Measurements from ENCODE around the gene NFRKB. TPM values are rescaled to one million over a fixed set of nuclear protein-coding genes. Genes with fewer than 3 reads are reported as not detected.

The NFRKB gene
- total RNA-seq, 1 experiment from 2014 or later: 26.4 TPM

DNA sequence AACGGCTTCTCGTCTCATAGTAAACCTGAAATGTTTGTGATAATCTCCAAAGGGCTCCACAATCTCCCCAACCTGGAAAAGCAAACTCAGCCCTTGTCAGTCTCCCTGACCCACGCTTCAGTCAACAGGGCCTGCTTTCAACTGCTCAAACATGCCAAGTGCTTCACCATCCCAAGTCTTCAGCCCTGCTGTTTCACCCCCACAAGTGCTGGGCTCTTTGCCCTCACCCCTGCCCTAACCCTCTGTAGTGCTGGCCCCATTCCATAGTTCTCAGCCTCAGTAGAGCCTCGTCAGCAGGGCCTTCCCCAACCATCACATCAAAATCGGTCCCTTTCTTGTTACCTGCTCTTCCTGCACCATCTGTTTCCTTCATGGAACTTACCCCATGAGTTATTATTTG is 43.4 kb upstream of the NFRKB start:
- H3K27ac Mint-ChIP-seq (ENCODE audit: unreplicated experiment): no peak overlapping the region
- no peaks in the 10 kb centered on the region for H3K27me3 Mint-ChIP-seq (ENCODE audit: unreplicated experiment)
- no peak for DNase-seq
- TF ChIP-seq, protein P1, sequence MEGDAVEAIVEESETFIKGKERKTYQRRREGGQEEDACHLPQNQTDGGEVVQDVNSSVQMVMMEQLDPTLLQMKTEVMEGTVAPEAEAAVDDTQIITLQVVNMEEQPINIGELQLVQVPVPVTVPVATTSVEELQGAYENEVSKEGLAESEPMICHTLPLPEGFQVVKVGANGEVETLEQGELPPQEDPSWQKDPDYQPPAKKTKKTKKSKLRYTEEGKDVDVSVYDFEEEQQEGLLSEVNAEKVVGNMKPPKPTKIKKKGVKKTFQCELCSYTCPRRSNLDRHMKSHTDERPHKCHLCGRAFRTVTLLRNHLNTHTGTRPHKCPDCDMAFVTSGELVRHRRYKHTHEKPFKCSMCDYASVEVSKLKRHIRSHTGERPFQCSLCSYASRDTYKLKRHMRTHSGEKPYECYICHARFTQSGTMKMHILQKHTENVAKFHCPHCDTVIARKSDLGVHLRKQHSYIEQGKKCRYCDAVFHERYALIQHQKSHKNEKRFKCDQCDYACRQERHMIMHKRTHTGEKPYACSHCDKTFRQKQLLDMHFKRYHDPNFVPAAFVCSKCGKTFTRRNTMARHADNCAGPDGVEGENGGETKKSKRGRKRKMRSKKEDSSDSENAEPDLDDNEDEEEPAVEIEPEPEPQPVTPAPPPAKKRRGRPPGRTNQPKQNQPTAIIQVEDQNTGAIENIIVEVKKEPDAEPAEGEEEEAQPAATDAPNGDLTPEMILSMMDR (IDR thresholded peaks at IDR 0.05; ENCODE audit: unreplicated experiment): no peak
- intact Hi-C loops (cut with micrococcal nuclease; ENCODE audit: unreplicated experiment): no loop called here
- H3K4me3 Mint-ChIP-seq (ENCODE audit: low read depth, unreplicated experiment): no peak overlapping the region
- H3K36me3 Mint-ChIP-seq (ENCODE audit: insufficient read depth, unreplicated experiment): no peaks in the 10 kb centered on the region
- BruUV-seq (replicated peaks): no TSS peak
- CTCF ChIA-PET: no interaction called here
- no peaks in the 10 kb centered on the region for H3K4me1 Mint-ChIP-seq (ENCODE audit: low read depth, unreplicated experiment)
- H3K9me3 Mint-ChIP-seq (ENCODE audit: low read depth, unreplicated experiment): no peaks in the 10 kb centered on the region

DNA sequence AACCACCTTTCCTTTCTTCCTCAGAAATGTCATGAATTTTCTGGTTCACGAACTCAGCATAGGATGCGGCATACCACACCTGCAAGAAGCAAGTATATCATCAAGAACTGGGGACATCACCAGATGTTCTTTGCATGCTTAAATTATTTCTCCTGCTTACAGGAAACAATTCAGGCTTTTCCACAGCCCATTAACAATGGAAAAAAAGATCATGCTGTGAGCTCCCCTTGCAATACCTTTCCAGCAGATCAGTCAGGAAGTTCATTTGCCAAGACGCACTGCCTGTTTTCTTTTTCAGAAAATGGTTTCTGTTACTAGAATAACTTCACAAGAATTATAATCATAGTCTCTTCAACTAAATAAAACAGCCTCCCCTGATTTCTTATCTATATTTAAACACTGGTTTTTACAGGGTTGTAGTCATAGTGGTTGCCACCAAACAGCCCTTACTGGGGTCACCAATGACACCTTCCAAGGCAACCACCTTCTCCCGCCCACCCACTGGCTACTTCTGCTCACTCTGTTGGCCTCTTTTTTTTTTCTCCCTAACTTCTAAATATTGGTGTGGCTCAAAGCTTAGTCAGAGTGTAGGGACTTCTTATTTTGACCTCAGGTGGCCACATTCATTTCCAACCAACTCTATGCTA is 42.3 kb upstream of the NFRKB start:
- no peak overlapping the region for H3K27ac Mint-ChIP-seq (ENCODE audit: unreplicated experiment)

DNA sequence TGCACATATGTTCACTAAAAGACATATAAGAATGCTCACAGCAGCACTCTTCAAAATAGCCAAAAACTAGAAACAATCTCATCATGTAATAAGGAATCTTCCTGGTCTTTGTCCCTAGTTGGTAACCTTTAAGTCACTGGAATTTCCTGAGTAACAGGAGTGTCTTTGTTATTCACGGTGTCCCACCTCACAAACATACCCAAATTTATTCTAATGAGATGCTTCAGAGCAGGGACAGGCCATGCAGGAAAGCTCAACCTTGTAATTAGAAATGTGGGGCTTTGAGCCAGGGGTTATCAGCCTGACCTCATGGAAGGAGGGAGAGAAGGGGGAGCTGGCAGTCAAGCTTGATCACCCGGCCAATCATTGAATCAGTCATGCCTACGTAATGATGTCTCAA is 40.3 kb upstream of the NFRKB start:
- H3K4me3 Mint-ChIP-seq (ENCODE audit: low read depth, unreplicated experiment): no peak overlapping the region
- intact Hi-C loops (cut with micrococcal nuclease; ENCODE audit: unreplicated experiment): no loop called here
- TF ChIP-seq, protein P1 (IDR thresholded peaks at IDR 0.05; ENCODE audit: unreplicated experiment): no peak
- H3K27ac Mint-ChIP-seq (ENCODE audit: unreplicated experiment): no peak overlapping the region
- H3K9me3 Mint-ChIP-seq (ENCODE audit: low read depth, unreplicated experiment): no peaks in the 10 kb centered on the region
- BruUV-seq (replicated peaks): no TSS peak
- no peaks in the 10 kb centered on the region for H3K4me1 Mint-ChIP-seq (ENCODE audit: low read depth, unreplicated experiment)
- H3K27me3 Mint-ChIP-seq (ENCODE audit: unreplicated experiment): no peaks in the 10 kb centered on the region
- no peak for DNase-seq
- peaks cover 2% of the 10 kb centered on the region for H3K36me3 Mint-ChIP-seq (ENCODE audit: insufficient read depth, unreplicated experiment)
- CTCF ChIA-PET: no interaction called here

More for the DNA sequence above, 42.3 kb upstream of the NFRKB start:
- intact Hi-C loops (cut with micrococcal nuclease; ENCODE audit: unreplicated experiment): no loop called here
- no TSS peak for BruUV-seq (replicated peaks)
- no peaks in the 10 kb centered on the region for H3K27me3 Mint-ChIP-seq (ENCODE audit: unreplicated experiment)
- CTCF ChIA-PET: no interaction called here
- TF ChIP-seq, protein P1 (IDR thresholded peaks at IDR 0.05; ENCODE audit: unreplicated experiment): no peak
- H3K4me3 Mint-ChIP-seq (ENCODE audit: low read depth, unreplicated experiment): no peak overlapping the region
- no peaks in the 10 kb centered on the region for H3K36me3 Mint-ChIP-seq (ENCODE audit: insufficient read depth, unreplicated experiment)
- no peak for DNase-seq
- H3K9me3 Mint-ChIP-seq (ENCODE audit: low read depth, unreplicated experiment): no peaks in the 10 kb centered on the region
- no peaks in the 10 kb centered on the region for H3K4me1 Mint-ChIP-seq (ENCODE audit: low read depth, unreplicated experiment)

DNA sequence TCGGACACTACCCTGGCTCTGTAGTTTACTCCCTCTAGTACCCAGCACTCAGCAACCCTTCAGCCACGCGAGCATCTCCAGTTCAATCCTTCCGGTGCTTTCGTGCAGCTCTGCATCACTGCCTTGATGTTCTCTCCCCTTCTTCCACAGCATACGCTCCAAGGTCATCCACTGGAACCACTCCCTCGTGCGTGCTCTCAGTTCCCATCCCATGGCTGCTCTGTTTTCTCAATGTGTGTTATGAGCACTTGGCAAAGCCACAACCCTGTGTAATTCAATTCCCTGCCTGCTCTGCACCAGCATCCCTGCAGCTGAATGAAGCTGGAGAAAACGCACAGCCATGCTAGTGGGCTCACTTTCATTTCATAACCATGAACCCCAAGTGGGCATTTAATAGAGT is 38.5 kb upstream of the NFRKB start:
- intact Hi-C loops (cut with micrococcal nuclease; ENCODE audit: unreplicated experiment): no loop called here
- no peak overlapping the region for H3K27ac Mint-ChIP-seq (ENCODE audit: unreplicated experiment)
- TF ChIP-seq, protein P1 (IDR thresholded peaks at IDR 0.05; ENCODE audit: unreplicated experiment): no peak
- DNase-seq: no peak
- BruUV-seq (replicated peaks): no TSS peak
- H3K4me3 Mint-ChIP-seq (ENCODE audit: low read depth, unreplicated experiment): no peak overlapping the region
- CTCF ChIA-PET: no interaction called here
- H3K4me1 Mint-ChIP-seq (ENCODE audit: low read depth, unreplicated experiment): no peaks in the 10 kb centered on the region
- no peaks in the 10 kb centered on the region for H3K27me3 Mint-ChIP-seq (ENCODE audit: unreplicated experiment)
- H3K9me3 Mint-ChIP-seq (ENCODE audit: low read depth, unreplicated experiment): no peaks in the 10 kb centered on the region
- H3K36me3 Mint-ChIP-seq (ENCODE audit: insufficient read depth, unreplicated experiment): peaks cover 5% of the 10 kb centered on the region
